Ovary (tissue), 9 donors: Measurements from ENCODE around the gene MFNG. TPM values are rescaled to one million over a fixed set of nuclear protein-coding genes. Genes with fewer than 3 reads are reported as not detected.

Source experiments
- DNase-seq, 5 donors: peaks; one replicate each; pipeline ENCODE4 v3.0.0-alpha.2; 2019 to 2020
- H3K27ac ChIP-seq, 2 donors: fragments of 200-600 bp; one replicate each; pipeline versions ENCODE4 v1.5.1 to v1.8.0; 2019 to 2022
- H3K27me3 ChIP-seq: fragments of 200-600 bp; one replicate; pipeline ENCODE4 v1.8.0; 2022
- H3K36me3 ChIP-seq: fragments of 200-600 bp; sonication (generic); one replicate; pipeline ENCODE4 v1.5.1; 2019
- H3K4me1 ChIP-seq: one replicate; pipeline ENCODE4 v1.8.1; 2013; ENCODE audit warnings: mild to moderate bottlenecking, moderate library complexity; ENCODE audit not compliant: insufficient read depth
- H3K4me3 ChIP-seq: fragments of 200-600 bp; sonication (generic); one replicate; pipeline ENCODE4 v1.5.1; 2017
- H3K9me3 ChIP-seq, 2 donors: fragments of 200-600 bp in 1 of 2; sonication (generic) in 1 of 2; one replicate each; pipeline versions ENCODE4 v1.5.1 to v1.8.1; 2013 to 2019; ENCODE audit warnings: mild to moderate bottlenecking in 1 of 2, moderate library complexity in 1 of 2
- EP300 ChIP-seq: sonication (generic); formaldehyde crosslinking; IDR thresholded peaks from one replicate; pipeline ENCODE4 v1.6.1; 2017; ENCODE audit warnings: antibody characterized with exemption
- POLR2A ChIP-seq: fragments of 450-650 bp; IDR thresholded peaks from one replicate; pipeline ENCODE4 v1.6.1; 2017; ENCODE audit warnings: antibody characterized with exemption, mild to moderate bottlenecking, moderate library complexity
- WGBS, 3 donors: extraction: QIAGEN DNeasy Blood & Tissue Kit in 1 of 3; methylation state at CpG; one replicate each; pipeline versions ENCODE4 v1.1.5 to v1.1.7; 2013 to 2017; 5-methylcytosine and 5-hydroxymethylcytosine counted together
- intact Hi-C, 4 donors: fragments of 100-400 bp; cut with DNase I; formaldehyde crosslinking; loops; one replicate each; pipeline versions ENCODE4 v1.11.0 to v1.15.1; 2022 to 2023
- polyA plus RNA-seq, 2 donors: library from polyadenylated mRNA; stranded (reverse); fragments of 200-250 nt in 1 of 2; fragments of 350-450 nt in 1 of 2; fragmentation: Illumina TruSeq in 1 of 2; extraction: RNeasy Lipid Tissue Mini Kit (QIAGEN cat#74804) in 1 of 2; gene quantifications; one replicate each; pipeline ENCODE4 v1.2.3, GENCODE V29; 2013 to 2014
- total RNA-seq, 7 donors: library from RNA; depleted of rRNA in 2 of 7; stranded (reverse); fragments of >200 nt in 2 of 7; fragmentation: NEBNext Ultra II Directional in 3 of 7; extraction: Animal tissue kit (Norgen Biotek cat#: 25700) in 3 of 7; gene quantifications; one replicate each; pipeline versions ENCODE4 v1.1.0 to v1.2.4, GENCODE V29; 2016 to 2023
- TF ChIP-seq, protein P1 (sequence below), 3 donors: fragments of 450-650 bp in 2 of 3; fragments of 200-600 bp in 1 of 3; IDR thresholded peaks; one replicate each; pipeline versions ENCODE4 v1.5.1 to v1.8.0; 2016 to 2022; ENCODE audit warnings: antibody characterized with exemption in 3 of 3, mild to moderate bottlenecking in 1 of 3
- donor health status: DM: no; HTN: no; CAD: no; lungs with moderate emphysema.
- donor health status: DM: no; HTN: no; CAD: no.
- donor health status: Bipolar disorder and iron deficiency.
- donor health status: DM: yes; HTN: yes; CAD: no.
- donor health status: DM: no; HTN: no; CAD: no.
- donor health status: DM: yes; HTN: yes; CAD: no.

MFNG gene
- total and polyA plus RNA-seq, 9 donors = 4.4 to 11.1 (median 7.1) TPM

DNA sequence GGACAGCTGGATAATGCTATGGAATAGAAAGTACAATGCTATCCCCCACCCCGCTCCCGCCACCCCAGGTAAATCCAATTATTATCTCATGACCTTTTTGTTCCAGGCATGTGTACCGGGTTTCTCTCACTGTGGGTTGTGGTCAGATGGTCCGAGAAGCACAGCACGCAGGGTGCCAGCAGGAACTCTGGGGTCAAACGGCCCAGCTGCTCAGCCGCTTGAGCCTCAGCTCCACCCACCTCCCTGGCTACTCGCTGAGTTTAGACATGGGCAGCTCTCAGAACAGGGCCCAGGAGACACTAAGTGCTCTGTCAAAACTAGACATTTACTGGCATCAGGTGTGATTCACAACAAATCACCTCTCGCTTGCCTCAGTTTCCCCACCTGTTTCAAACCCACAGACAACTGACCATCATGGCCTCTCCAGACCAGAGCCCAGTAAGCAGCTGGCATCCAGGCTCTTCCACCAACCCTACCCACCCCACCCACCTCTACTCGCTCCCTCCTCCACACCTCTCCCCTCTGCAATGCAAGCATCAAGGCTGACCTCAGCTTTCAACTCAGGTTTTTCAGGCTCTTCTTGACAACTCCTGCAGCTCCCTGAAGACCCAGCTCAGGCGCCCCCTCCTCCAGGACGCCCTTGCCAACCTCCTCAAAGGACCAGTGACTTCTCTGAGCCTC lies 13.0 kb upstream of the MFNG start:
- Histone ChIP-seq H3K4me3 (no peak overlapping the region), H3K36me3 (no peaks in the 10 kb centered on the region), H3K27ac (no peak overlapping the region), H3K4me1 (peaks cover 16% of the 10 kb centered on the region), H3K9me3 (no peaks in the 10 kb centered on the region), H3K27me3 (no peaks in the 10 kb centered on the region)
- 48 to 63% (median 53%) methylated on average over 12 of the region's 12 CpGs for WGBS, 3 donors
- peak in 1 of 5 donors; percentile 71 for DNase-seq
- TF ChIP-seq, protein P1, sequence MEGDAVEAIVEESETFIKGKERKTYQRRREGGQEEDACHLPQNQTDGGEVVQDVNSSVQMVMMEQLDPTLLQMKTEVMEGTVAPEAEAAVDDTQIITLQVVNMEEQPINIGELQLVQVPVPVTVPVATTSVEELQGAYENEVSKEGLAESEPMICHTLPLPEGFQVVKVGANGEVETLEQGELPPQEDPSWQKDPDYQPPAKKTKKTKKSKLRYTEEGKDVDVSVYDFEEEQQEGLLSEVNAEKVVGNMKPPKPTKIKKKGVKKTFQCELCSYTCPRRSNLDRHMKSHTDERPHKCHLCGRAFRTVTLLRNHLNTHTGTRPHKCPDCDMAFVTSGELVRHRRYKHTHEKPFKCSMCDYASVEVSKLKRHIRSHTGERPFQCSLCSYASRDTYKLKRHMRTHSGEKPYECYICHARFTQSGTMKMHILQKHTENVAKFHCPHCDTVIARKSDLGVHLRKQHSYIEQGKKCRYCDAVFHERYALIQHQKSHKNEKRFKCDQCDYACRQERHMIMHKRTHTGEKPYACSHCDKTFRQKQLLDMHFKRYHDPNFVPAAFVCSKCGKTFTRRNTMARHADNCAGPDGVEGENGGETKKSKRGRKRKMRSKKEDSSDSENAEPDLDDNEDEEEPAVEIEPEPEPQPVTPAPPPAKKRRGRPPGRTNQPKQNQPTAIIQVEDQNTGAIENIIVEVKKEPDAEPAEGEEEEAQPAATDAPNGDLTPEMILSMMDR (IDR thresholded peaks at IDR 0.05) = no peak
- TF ChIP-seq POLR2A = no peak
- TF ChIP-seq EP300 = no peak
- intact Hi-C loops = loop anchor here in 1 of 4 donors (10.0 kb wide), 1 partner anchor 74 kb away; the partner anchor contains the start of gene ELFN2

DNA sequence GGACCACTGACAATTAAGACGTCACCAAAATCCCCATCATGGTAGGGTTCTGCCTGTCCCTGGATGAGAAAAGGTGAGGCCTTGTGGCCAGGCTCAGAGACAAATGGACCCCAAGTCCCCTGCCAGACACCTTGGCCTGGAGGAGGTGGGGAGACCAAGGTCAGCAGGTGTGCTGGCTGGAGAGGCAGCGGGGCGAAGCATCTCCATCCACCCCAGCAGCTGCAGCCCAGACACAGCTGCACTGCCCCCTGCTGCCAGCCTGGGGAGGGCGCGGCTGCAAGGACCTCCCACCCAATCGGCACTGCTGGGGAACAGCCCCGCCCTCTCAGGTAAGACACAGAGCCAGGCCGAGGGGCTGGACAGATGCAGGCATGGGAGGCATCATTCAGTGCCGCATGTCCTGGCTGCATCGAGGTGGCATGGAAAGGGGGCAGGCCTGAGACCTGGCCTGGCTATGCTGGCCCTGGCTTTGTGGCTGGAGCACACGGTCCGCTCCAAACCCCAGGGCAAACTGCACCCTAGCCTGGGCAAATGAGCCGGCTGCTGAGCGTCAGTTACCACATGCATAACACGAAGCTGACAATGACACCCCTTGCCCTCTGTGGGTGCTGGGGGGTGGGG lies 12.2 kb upstream of the MFNG start:
- peaks cover 16% of the 10 kb centered on the region for H3K4me1 ChIP-seq

DNA sequence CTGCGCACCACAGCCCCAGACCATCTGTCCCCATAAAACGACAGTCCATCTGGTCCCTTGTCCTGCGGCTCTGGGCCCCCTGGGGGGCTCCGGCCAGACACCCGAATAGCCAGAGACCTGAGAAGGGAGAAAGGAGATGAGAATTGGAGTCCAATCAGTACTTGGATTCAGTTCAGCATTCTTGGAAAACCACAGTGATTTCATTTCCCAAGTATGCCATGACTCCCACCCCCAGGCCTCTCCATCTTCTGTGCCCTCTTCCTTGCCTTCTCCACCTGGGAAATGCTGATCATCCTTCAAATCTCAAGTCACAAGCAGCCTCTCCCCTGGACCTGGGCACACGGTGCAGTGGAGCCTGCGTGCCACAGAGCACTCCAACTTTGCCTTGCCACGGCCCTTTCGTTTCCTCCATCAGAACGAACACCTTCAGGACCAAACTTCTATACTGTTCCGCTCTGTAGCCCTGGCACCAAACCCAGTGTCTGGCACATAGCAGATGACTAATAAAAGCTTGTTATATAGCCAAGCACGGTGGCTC lies 10.9 kb upstream of the MFNG start:
- Histone ChIP-seq H3K9me3 (no peaks in the 10 kb centered on the region), H3K36me3 (no peaks in the 10 kb centered on the region), H3K27ac (no peak overlapping the region), H3K4me3 (no peak overlapping the region), H3K4me1 (peaks cover 16% of the 10 kb centered on the region), H3K27me3 (no peaks in the 10 kb centered on the region)
- intact Hi-C loops = loop anchor here in 1 of 4 donors (10.0 kb wide), 1 partner anchor 72 kb away; the partner anchor contains the start of gene ELFN2
- no peak for DNase-seq
- TF ChIP-seq POLR2A (no peak), EP300 (no peak)
- TF ChIP-seq, protein P1 (IDR thresholded peaks at IDR 0.05) = no peak
- WGBS, 3 donors = 78 to 81% (median 79%) methylated on average over 12 of the region's 12 CpGs

More for the DNA sequence above, 12.2 kb upstream of the MFNG start:
- Histone ChIP-seq H3K9me3 (no peaks in the 10 kb centered on the region), H3K4me3 (no peak overlapping the region), H3K36me3 (no peaks in the 10 kb centered on the region), H3K27ac (no peak overlapping the region), H3K27me3 (no peaks in the 10 kb centered on the region)
- WGBS, 3 donors = 78 to 97% (median 85%) methylated on average over 8 to 15 of the region's 15 CpGs
- no peak for DNase-seq
- TF ChIP-seq EP300 = no peak
- intact Hi-C loops = loop anchor here in 1 of 4 donors (10.0 kb wide), 1 partner anchor 74 kb away; the partner anchor contains the start of gene ELFN2

DNA sequence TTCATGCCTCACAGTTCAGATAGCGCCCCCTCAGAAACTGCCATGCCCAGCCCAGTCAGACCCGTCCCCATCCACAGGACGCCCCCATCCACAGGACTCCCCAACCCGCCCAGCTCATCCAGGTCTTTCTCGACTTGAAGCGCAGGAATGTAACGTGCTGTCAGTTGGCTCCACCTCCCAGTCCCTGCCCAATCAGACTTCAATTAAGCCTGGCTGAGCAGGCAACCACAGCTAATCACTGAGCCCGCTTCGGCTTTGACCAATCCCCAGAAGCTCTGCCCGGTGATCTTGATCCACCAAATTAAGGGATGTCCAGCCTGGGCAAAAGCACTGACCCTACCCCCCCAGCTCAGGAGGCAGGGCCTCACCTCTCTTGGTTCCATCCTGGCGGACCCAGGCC lies 10.5 kb upstream of the MFNG start:
- Histone ChIP-seq H3K4me3 (no peak overlapping the region), H3K9me3 (no peaks in the 10 kb centered on the region), H3K27ac (no peak overlapping the region), H3K36me3 (no peaks in the 10 kb centered on the region), H3K4me1 (peaks cover 12% of the 10 kb centered on the region), H3K27me3 (no peaks in the 10 kb centered on the region)
- no peak for TF ChIP-seq POLR2A
- no peak for DNase-seq
- 83 to 89% (median 88%) methylated on average over 11 of the region's 11 CpGs for WGBS, 3 donors
- intact Hi-C loops = loop anchor here in 1 of 4 donors (10.0 kb wide), 1 partner anchor 72 kb away; the partner anchor contains the start of gene ELFN2

- H3K36me3 ChIP-seq = no peaks in the 10 kb centered on the region
- no peaks in the 10 kb centered on the region for H3K9me3 ChIP-seq
- intact Hi-C loops = loop anchor here in 2 of 4 donors (5.0 to 10.0 kb wide), 2 partner anchors 69 to 1512 kb away; partner anchors contain the start of gene ELFN2 (in 1 of the 2)
- DNase-seq = no peak
- H3K27ac ChIP-seq = no peak overlapping the region
- no peaks in the 10 kb centered on the region for H3K27me3 ChIP-seq
- H3K4me3 ChIP-seq = no peak overlapping the region
- TF ChIP-seq, protein P1 (IDR thresholded peaks at IDR 0.05) = no peak
- WGBS, 3 donors = 91 to 93% (median 92%) methylated on average over 3 to 10 of the region's 10 CpGs
- peaks cover under 1% of the 10 kb centered on the region for H3K4me1 ChIP-seq
Measured at GRCh38 chr22:37493979-37494378, 7.8 kb upstream of the MFNG start.
